Natural killer cell (primary cell): ENCODE measurements around the gene CFD. TPM values are rescaled to one million over a fixed set of nuclear protein-coding genes. Genes with fewer than 3 reads are reported as not detected.
"Not testable (repeated sequence)": the region's sequence is repeated elsewhere in the genome, so short reads cannot be mapped to it uniquely, and the experiment has no call there.

Source experiments
- ATAC-seq, 3 donors: fragments of 150-1000 bp in 2 of 3; fragments of 200-7000 bp in 1 of 3; cut with Tn5 transposase; 1 replicate in 1 of 3; 2 replicates in 2 of 3; pipeline ENCODE4 v1.10.0; 2021; ENCODE audit warnings: mild to moderate bottlenecking in 2 of 3, moderate library complexity in 2 of 3
- DNase-seq, 2 donors: peaks; one replicate each; pipeline versions ENCODE4 v3.0.0 to v3.0.0-alpha.2; 2013 to 2021; ENCODE audit warnings: mixed read lengths in 1 of 2
- H3K27ac ChIP-seq: one replicate; pipeline ENCODE4 v1.5.1; 2013; ENCODE audit warnings: mild to moderate bottlenecking, low read length
- H3K27me3 ChIP-seq: one replicate; pipeline ENCODE4 v1.6.1; 2013; ENCODE audit warnings: low read length; ENCODE audit not compliant: control insufficient read depth, insufficient read depth
- H3K36me3 ChIP-seq: one replicate; pipeline ENCODE4 v1.6.1; 2013; ENCODE audit warnings: low read length; ENCODE audit not compliant: control insufficient read depth, insufficient read depth
- H3K4me1 ChIP-seq: one replicate; pipeline ENCODE4 v1.6.1; 2013; ENCODE audit warnings: low read length; ENCODE audit not compliant: control insufficient read depth, insufficient read depth
- H3K4me3 ChIP-seq: one replicate; pipeline ENCODE4 v1.5.1; 2013; ENCODE audit warnings: low read length
- H3K9me3 ChIP-seq: one replicate; pipeline ENCODE4 v1.6.1; 2013; ENCODE audit warnings: low read length; ENCODE audit not compliant: control insufficient read depth, insufficient read depth
- H3K27ac Mint-ChIP-seq, 2 donors: one replicate each; pipeline ENCODE4 v1.8.0; 2022; ENCODE audit warnings: mild to moderate bottlenecking in 2 of 2, mixed read lengths in 2 of 2, moderate library complexity in 1 of 2
- H3K27me3 Mint-ChIP-seq, 2 donors: one replicate each; pipeline ENCODE4 v1.8.0; 2022; ENCODE audit warnings: low read depth in 2 of 2, mixed read lengths in 2 of 2
- H3K36me3 Mint-ChIP-seq: one replicate; pipeline ENCODE4 v1.8.0; 2022; ENCODE audit warnings: mixed read lengths
- H3K4me1 Mint-ChIP-seq, 2 donors: one replicate each; pipeline ENCODE4 v1.8.0; 2022; ENCODE audit warnings: mixed read lengths in 2 of 2
- H3K4me3 Mint-ChIP-seq: one replicate; pipeline ENCODE4 v1.8.0; 2022; ENCODE audit warnings: mild to moderate bottlenecking, moderate library complexity, mixed read lengths
- H3K9me3 Mint-ChIP-seq, 2 donors: one replicate each; pipeline ENCODE4 v1.8.0; 2022; ENCODE audit warnings: mixed read lengths in 2 of 2
- CTCF ChIP-seq: fragments of 200-600 bp; IDR thresholded peaks from one replicate; pipeline ENCODE4 v1.8.0; 2022; ENCODE audit warnings: antibody characterized with exemption
- WGBS: methylation state at CpG from one replicate; pipeline ENCODE4 v1.1.7; 2013; ENCODE audit warnings: missing lambda C conversion rate; ENCODE audit not compliant: insufficient coverage; 5-methylcytosine and 5-hydroxymethylcytosine counted together
- intact Hi-C: fragments of 100-400 bp; cut with micrococcal nuclease; formaldehyde crosslinking; loops from one replicate; pipeline ENCODE4 v1.14.2; 2022
- total RNA-seq, 4 donors: library from RNA; stranded (reverse); fragments of 120-200 nt in 1 of 4; gene quantifications; one replicate each; pipeline versions ENCODE4 v1.2.3 to v1.2.4, GENCODE V29; 2013 to 2022

The CFD gene
- total RNA-seq, 3 donors from 2014 or later (not counting 1 experiment from before 2014, with no cell fraction given), result 2.9 to 47.5 (median 10.4) TPM

- H3K4me3 Mint-ChIP-seq, result no peak overlapping the region
- TF ChIP-seq CTCF, result no peak
- H3K4me1 Mint-ChIP-seq, result peaks cover 0 to 9% of the 10 kb centered on the region in 2 donors
- no peak overlapping the region for H3K4me3 ChIP-seq
- H3K9me3 Mint-ChIP-seq, result no peaks in the 10 kb centered on the region
- ATAC-seq (no peak), DNase-seq (no peak)
- no peaks in the 10 kb centered on the region for H3K9me3 ChIP-seq
- 94% methylated on average over 26 of the region's 28 CpGs for WGBS
- no peaks in the 10 kb centered on the region for H3K36me3 Mint-ChIP-seq
- H3K27ac Mint-ChIP-seq, result no peak overlapping the region
- H3K27me3 Mint-ChIP-seq, result no peaks in the 10 kb centered on the region
- intact Hi-C loops, result no loop called here
- no peak overlapping the region for H3K27ac ChIP-seq
- peaks cover 17% of the 10 kb centered on the region for H3K4me1 ChIP-seq
- H3K36me3 ChIP-seq, result peaks cover 7% of the 10 kb centered on the region
- H3K27me3 ChIP-seq, result no peaks in the 10 kb centered on the region
Measured at GRCh38 chr19:875265-875879, 15.9 kb downstream of the CFD start.

- Histone ChIP-seq H3K36me3 (peaks cover 10% of the 10 kb centered on the region), H3K4me1 (peaks cover 17% of the 10 kb centered on the region), H3K4me3 (no peak overlapping the region), H3K9me3 (no peaks in the 10 kb centered on the region), H3K27ac (no peak overlapping the region), H3K27me3 (no peaks in the 10 kb centered on the region)
- Mint-ChIP-seq H3K4me3 (no peak overlapping the region), H3K27ac (no peak overlapping the region), H3K36me3 (no peaks in the 10 kb centered on the region), H3K27me3 (no peaks in the 10 kb centered on the region), H3K9me3 (no peaks in the 10 kb centered on the region), H3K4me1 (peaks cover 0 to 9% of the 10 kb centered on the region in 2 donors)
- ATAC-seq (no peak), DNase-seq (no peak)
- intact Hi-C loops, result no loop called here
- TF ChIP-seq CTCF, result no peak
- 95% methylated on average over 18 of the region's 18 CpGs for whole genome bisulfite sequencing
Measured at GRCh38 chr19:876089-876488, 16.6 kb downstream of the CFD start.

GRCh38 chr19:876780-877314 lies 17.4 kb downstream of the CFD start:
- no peak overlapping the region for H3K27ac Mint-ChIP-seq
- WGBS, result 91% methylated on average over 29 of the region's 29 CpGs
- peaks cover 17% of the 10 kb centered on the region for H3K36me3 ChIP-seq

GRCh38 chr19:877992-878660 lies 18.7 kb downstream of the CFD start:
- H3K4me1 ChIP-seq, H3K27me3 Mint-ChIP-seq, H3K27ac ChIP-seq, H3K27me3 ChIP-seq, H3K36me3 Mint-ChIP-seq, H3K4me3 Mint-ChIP-seq, H3K9me3 Mint-ChIP-seq, DNase-seq, H3K4me1 Mint-ChIP-seq, H3K9me3 ChIP-seq, ATAC-seq, H3K4me3 ChIP-seq, intact Hi-C loops, H3K27ac Mint-ChIP-seq: not testable (repeated sequence)
- WGBS, result 91% methylated on average over 20 of the region's 23 CpGs
- peaks cover 27% of the 10 kb centered on the region for H3K36me3 ChIP-seq

More at GRCh38 chr19:876780-877314, 17.4 kb downstream of the CFD start:
- Mint-ChIP-seq H3K4me3 (no peak overlapping the region), H3K36me3 (no peaks in the 10 kb centered on the region), H3K4me1 (peaks cover 0 to 9% of the 10 kb centered on the region in 2 donors), H3K27me3 (no peaks in the 10 kb centered on the region), H3K9me3 (no peaks in the 10 kb centered on the region)
- H3K27me3 ChIP-seq, result no peaks in the 10 kb centered on the region
- intact Hi-C loops, result no loop called here
- H3K4me1 ChIP-seq, result peaks cover 15% of the 10 kb centered on the region
- no peaks in the 10 kb centered on the region for H3K9me3 ChIP-seq
- DNase-seq, result no peak
- H3K27ac ChIP-seq, result no peak overlapping the region
- TF ChIP-seq CTCF, result no peak
- H3K4me3 ChIP-seq, result no peak overlapping the region
- ATAC-seq, result no peak

GRCh38 chr19:878751-879561 lies 19.5 kb downstream of the CFD start:
- H3K4me3 Mint-ChIP-seq, H3K4me1 Mint-ChIP-seq, H3K27me3 ChIP-seq, DNase-seq, H3K27ac Mint-ChIP-seq, H3K36me3 Mint-ChIP-seq, H3K4me3 ChIP-seq, H3K9me3 Mint-ChIP-seq, H3K4me1 ChIP-seq, intact Hi-C loops, H3K27me3 Mint-ChIP-seq, H3K9me3 ChIP-seq, H3K27ac ChIP-seq, ATAC-seq: not testable (repeated sequence)
- WGBS, result 90% methylated on average over 20 of the region's 24 CpGs
- H3K36me3 ChIP-seq, result peaks cover 32% of the 10 kb centered on the region
